LHCN-M2 (cell line): Measurements from ENCODE around the gene TCL1B. TPM values are rescaled to one million over a fixed set of nuclear protein-coding genes. Genes with fewer than 3 reads are reported as not detected.
"Not testable (repeated sequence)": the region's sequence is repeated elsewhere in the genome, so short reads cannot be mapped to it uniquely, and the experiment has no call there.

Experiments used
- DNase-seq: peaks from one replicate; pipeline ENCODE4 v3.0.0-alpha.2; 2012; ENCODE audit warnings: low read depth
- total RNA-seq: library from RNA; depleted of rRNA; stranded (reverse); fragments of >200 nt; gene quantifications from 2 replicates; pipeline ENCODE4 v1.2.3, GENCODE V29; 2014

Gene TCL1B
- total RNA-seq, 1 experiment from 2014 or later = not detected

DNA sequence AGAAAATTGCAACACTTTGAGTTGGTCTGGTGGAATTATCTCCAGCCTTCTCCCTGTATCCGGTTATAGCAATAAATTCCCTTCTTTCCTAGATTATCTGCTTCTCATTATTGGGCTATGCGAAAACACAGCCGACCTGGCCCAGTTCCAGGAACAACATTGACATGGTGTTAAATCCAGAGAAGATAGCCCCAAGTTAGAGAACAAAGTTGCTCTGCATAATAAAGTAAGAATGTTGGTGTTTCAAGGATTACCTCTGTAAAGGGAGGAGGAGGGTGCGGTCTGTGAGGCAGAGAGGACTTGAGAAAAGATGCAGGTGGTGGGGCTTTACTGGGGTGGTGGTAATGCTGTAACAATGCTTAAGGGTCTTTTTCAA is 15.6 kb downstream of the TCL1B start:
- no peak for DNase-seq

DNA sequence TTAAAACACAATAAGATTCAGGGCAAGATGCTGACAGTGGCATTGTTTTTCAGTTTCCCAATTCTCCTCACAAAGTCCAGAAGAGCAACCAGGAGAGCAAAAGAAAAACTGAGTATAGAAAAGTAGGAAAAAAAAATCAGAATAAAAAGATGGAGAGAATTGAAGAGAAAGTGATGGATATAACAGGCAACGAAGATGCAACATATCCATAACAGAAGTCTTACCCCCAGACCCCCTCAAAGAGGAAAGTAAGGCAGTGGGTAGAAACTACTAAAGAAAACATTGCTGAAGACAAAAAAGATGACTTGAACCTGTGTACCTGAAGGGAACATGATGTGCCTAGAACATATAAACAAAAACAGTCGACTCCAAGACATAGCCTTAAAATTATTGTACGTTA is 17.1 kb downstream of the TCL1B start:
- DNase-seq = no peak

DNA sequence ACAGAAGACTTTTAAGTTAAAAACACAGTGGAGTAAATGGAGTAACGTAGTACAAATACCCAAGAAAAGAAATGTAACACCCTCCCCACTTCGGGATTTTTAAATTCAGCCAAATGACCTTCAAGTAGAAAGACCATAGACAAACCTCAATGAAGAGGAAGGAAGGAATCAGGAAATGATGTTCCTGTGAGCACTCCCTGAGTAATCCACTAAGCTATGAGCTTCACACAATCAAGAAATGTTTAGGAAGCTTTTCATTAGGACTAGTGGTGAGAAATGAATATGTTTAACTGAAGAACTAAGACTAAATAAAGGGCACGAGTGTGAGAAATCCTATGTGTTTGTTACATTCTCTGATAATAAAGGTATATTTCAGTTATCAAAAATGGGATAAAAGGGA is 17.6 kb downstream of the TCL1B start:
- no peak for DNase-seq

DNA sequence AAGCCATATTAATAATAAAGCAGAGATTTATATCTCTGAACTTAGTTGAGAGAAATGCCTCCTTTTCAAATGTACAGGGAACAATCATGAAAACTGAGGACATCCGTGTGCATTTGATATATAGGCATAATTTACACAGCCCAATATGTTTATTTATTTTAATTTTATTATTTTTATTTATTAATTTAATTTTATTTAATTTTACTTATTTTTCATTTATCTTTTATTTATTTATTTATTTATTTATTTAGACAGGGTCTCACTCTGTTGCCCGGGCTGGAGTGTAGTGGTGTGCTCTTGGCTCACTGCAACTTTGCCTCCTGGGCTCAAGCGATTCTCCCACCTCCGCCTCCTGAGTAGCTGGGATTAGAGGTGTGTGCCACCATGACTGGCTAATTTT is 19.3 kb downstream of the TCL1B start:
- DNase-seq = no peak

DNA sequence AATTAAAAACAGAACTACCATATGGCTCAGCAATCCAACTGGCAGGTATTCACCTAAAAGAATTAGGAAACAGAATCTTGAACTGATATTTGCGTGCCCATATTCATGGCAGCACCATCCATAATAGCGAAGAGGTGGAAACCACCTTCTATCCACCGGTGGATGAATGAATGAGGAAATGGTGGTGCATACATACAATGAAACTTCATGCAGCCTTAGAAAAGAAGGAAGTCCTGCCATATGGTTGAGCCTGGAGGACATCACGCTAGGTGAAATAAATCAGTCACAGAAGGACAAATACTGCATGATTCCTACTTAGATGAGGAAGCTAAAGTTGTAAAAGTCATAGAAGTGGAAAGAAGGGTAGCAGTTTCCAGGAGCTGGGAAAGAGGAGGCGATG is 21.1 kb downstream of the TCL1B start:
- no peak for DNase-seq

DNA sequence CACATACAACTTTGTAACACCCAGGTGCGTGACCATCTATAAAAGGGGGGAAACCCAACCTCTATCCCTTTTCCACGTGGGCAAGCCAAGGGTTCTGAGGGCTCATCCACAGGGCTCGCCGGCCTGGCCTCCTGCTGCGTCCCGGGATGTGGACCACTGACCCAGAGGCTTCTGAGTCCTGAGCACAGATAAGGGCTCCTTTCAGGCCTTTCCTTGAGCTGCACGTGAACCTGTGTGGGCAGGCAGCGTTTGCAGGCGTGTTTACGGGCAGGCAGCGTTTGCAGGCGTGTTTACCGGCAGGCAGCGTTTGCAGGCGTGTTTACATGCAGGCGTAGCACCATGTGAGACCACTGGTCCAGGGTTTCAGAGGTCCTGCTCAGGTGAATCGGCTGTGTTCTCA is 23.9 kb downstream of the TCL1B start:
- DNase-seq = no peak

DNA sequence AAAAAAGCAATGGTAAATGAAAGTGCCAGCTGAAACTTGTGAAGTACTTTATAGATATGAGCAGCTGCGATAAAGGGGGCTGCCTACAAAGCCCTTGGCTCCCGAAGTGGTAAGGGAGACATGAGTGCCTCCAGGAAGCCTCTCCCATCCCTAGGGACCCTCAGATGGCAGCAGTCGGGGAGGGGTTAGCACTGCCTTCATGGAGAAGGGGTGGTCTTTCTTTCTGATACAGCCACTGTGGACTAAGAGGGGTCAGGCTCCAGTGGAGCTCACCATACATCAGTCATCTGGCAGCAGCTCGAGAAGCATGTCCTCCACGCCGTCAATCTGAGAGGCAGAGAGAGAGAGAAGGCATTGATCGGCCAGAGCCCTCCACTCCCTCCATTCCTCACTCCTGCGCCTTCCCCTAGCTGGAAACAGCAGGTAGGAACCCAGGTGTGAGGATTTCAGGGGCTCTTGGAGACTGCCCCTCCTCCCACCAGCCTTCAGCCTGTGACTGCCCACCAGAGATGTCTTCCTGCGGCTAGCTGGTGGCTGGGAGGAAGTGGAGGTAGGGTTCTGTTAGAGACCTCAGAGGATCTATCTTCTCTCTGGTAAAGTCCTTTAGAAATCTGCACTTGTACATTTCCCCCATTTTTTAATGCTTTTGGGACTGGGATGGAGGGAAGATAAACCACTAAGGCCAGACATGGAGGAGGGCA is 25.4 kb downstream of the TCL1B start:
- DNase-seq = no peak

DNA sequence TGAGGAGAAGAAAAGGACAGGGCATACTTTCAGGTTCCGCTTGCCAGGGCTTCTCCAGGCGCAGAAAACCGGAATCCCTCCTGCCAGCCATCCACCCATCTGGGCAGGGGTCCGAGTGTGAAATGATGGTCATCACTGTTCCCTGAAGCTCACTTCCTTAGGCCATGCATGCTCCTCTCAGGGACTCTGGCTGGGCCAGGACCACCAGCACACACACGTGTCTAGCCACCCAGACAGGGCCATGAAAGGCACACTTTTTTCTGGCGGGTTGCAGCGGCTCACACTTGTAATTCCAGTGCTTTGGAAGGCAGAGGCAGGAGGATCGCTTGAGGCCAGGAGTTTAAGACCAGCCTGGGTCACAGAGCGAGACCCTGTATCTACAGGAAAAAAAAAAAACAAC is 26.2 kb downstream of the TCL1B start:
- no peak for DNase-seq

DNA sequence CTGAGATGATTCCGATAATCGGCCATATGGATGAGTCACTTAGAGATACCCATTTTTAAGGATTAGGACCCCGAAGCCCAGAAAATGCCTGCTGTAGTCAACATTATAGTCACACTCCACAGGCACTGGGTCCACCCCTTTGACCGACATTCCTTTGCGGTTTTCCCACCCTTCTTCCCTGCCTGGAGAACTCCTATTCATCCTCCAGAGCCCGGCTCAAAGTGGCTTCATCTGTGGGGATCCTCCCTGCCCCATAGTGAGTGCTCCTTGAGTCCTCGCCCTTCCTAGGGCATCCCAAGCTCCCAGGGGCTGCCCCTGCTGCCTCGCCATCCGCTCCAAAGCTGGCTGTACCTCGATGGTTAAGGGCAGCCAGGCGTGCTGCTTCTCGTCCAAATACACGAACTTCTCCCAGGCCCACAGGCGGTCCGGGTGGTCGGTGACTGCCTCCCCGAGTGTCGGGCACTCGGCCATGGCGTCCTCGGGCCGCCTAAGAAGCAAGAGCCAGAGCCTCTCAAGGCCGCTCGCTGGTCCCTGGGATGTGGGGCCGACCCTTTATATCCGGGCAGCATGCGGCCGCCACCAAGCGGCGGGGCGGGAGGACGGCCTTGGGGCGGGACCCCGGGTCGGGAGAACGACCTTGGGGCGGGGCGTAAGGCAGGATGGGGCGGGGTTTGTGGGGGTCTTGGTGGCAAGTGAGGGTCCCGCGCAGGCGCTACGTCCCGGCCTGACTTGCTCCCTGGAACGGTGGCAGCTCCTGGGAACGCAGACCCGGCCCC is 27.6 kb downstream of the TCL1B start, which contains the start of gene TCL1A:
TSS of gene TCL1A (minus strand) at position 530 of the 776 bp plus-strand sequence. CDS start at position 471, 59 bp downstream.
- no peak for DNase-seq

DNA sequence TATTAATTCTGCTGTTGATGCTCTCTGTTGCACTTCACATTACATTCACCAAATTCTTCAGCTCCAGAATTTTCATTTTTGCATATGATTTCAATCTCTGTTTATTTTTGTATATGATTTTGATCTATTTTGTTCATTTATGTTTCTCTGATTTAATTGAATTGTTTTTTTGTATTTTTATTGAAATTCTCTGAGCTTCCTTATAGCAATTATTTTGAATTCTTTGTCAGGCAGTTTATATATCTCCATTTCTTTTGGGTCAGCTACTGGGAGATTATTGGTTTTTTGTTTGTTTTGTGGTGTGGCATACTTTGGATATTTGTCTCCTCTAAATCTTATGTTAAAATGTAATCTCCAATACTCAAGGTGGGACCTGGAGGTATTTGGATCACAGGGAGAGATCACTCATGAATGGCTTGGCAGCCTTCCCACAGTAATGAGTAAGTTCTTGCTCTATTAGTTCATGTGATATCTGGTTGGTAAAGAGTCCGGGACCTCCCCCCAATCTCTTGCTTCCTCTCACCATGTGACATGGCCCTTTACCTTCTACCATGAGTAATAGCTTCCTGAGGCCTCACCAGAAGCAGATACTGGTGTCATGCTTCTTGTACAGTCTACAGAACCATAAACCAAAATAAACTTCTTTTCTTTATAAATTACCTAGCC is 36.4 kb downstream of the TCL1B start:
- no peak for DNase-seq

DNA sequence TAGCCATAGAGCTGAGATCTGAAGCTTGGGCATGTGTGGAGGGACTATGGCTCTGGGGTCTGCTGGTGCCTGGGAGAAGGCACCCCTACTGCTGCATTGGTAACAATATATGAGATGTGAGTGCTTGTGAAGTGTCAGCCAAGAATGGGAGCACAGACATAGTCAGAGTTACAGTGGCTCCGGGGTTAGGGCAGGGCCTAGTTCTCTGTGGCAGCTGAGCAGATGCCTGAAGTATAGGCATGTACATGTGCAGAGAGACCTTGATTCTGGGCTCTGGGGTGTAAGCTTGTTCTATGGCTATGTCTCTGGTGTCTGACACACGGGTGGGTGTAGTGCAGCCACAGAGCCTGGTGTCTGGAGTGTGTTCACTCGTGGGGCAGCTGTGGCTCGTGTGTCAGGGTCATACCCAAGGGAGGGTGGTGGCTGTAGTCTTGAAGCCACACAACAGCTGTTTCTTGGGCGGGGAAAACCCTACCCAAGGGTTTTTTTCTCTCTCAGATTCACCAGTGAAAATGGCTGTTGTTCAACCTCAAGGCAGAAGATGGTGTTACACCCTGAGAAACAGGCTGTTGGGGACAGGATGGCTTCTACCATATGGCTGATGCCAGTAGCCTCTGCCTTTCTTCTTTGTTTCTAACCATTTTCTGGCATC is 39.6 kb downstream of the TCL1B start:
- DNase-seq = no peak

DNA sequence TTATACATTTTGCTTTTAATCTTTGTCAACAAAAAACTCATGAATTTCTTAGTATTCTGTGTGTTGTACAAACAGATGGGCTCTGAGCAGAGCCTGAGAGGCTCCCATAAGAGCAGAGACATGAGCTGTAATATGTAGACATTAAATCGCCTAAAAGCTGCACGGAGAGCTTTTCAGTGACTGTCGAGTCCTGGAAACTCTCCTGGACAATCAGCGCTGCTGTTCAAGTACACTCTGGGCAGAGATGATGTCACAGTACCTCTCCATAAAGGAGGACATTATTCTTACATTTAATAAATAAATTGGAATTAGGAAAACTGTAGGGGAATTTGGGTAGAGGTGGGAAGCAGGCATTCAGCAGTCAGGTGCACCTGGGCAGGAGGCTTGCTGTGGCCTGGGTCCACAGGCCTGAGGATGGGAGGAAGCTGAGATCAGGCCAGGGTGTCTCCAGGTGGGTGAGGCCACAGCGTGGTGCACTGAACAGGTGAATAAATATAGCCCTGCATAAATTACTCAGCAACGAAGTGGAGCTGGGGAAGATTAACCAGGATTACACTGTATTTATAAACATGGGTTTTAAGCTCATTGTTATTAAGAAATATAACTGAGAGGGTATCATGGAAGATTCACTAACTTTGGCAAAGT is 41.0 kb downstream of the TCL1B start:
- DNase-seq = no peak

DNA sequence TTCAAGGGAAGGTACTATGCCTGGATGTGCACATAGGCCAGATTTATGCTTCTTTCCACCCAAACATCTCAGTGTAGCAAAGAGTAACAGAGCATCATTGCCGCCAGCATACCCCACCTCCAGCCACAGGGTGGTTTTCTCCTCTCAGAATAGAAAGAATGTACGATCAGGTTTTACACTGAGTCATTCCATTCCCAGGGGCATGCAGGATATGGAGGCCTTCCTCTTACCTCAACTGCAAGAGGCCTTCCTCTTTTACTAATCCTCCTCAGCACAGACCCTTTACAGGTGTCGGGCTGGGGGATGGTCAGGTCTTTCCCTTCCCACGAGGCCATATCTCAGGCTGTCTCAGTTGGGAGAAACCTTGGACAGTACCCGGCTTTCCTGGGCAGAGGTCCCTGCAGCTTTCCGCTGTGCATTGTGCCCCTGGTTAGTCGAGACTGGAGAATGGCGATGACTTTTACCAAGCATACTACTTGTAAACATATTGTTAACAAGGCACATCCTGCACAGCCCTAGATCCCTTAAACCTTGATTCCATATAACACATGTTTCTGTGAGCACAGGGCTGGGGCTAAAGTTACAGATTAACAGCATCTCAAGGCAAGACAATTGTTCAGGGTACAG is 43.3 kb downstream of the TCL1B start:
- DNase-seq = not testable (repeated sequence)

DNA sequence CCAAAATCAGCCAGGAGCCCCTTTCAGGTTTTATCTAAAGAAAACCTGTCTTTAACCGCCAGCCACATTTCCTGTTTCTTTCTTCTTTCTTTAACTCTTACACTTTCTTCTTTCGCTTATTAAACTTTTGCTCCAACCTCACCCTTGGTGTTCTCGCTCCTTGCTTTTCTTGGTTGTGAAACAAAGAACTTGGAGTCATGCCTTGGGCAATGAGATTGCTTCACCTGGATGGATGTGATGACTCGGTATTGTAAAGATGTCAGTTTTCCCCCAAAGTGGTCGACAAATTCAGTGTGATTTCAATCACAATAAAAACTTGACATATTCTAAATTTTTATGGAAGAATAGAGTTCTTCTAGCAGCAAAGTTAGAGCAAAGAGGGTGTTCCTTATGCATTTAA is 43.9 kb downstream of the TCL1B start:
- no peak for DNase-seq

DNA sequence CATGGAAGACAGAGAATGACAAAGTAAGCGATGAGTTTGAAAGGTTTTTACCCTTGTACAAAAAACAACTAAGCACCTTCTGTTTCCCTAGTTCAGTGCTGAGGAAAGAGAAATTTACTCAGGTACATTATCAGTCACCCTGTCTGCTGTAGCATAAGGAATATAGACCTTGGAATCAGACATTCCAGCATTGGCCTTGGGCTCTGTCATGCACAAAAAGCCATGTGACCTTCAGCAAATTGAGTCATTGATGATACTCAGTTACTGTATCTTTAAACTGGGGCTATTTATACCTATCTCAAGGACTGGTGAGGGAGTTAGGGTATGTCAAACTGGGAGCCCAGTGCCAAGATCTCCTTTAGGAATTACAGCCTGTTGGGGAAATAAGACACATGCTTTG is 47.0 kb downstream of the TCL1B start:
- DNase-seq = no peak

DNA sequence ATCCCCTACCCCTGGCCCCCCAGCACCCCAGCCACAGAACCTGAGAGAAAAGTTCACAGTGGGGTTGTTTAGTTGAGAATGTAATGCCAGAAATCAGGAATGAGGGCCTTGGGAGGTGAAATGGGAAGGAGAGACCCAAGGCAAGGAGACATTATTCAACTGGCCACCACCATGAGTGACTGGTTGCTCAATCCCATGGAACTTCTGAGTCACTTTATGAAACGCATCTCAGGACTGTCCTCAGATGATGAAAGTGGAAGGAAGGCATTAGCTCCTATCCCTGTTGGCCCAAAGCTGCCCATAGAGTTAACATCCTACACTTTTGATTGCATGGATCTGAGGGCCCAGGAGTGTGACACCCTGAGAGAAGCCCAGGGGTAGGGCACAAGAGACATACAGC is 53.1 kb downstream of the TCL1B start:
- DNase-seq = no peak

DNA sequence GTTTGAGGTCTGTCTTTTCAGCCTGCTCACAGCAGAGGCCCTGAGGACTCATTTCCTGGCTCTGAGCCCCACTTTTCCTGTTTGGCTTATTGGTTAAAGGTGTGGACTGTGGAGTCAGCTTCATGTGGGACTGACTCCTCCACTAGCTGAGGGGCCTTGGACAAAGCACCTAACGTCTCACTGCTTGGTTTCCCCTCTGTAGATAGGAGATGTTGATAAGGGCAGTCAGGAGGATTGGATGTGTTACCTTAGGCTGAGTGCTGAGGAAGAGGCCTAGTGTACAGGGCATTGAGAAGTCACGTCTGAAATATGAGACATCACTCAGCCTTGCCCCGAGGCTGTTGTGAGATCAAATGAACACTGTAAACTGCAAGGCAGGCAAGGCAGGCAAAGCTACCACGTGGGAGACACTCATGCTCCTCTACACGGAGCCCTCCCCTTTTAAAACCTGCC is 54.8 kb downstream of the TCL1B start:
- DNase-seq = no peak

DNA sequence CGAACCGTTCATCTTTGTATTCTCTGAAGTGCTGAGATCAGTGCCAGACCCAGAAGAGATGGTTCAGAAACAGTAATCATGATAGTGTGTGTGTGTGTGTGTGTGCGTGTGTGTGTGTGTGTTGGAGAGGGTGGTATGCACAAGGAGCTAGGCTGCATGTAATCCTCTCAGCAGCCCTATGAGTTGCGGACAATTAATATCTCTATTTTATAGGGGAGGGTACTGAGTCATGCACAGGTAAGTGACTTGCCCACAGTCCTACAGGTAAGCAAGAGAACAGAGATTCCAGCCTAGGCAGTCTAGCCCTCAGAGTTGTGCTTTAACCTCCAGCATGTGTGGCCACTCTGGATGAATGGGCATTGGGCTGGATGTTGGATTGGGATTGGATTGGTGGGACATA is 55.6 kb downstream of the TCL1B start:
- DNase-seq = no peak
